Lower lobe of right lung (tissue), 2 donors: ENCODE measurements around the gene GFOD2. TPM values are rescaled to one million over a fixed set of nuclear protein-coding genes. Genes with fewer than 3 reads are reported as not detected.

Source experiments
- ATAC-seq, 2 donors: fragments of 200-7000 bp; cut with Tn5 transposase; one replicate each; pipeline ENCODE4 v1.9.1; 2020 to 2022; ENCODE audit warnings: mild to moderate bottlenecking in 2 of 2, moderate library complexity in 2 of 2
- DNase-seq: peaks from one replicate; pipeline ENCODE4 v3.0.0-alpha.2; 2020
- H3K27ac ChIP-seq: fragments of 200-600 bp; one replicate; pipeline ENCODE4 v1.8.0; 2022
- H3K27me3 ChIP-seq: fragments of 200-600 bp; one replicate; pipeline ENCODE4 v1.8.0; 2022; ENCODE audit warnings: low read depth
- H3K36me3 ChIP-seq: fragments of 200-600 bp; one replicate; pipeline ENCODE4 v1.8.0; 2022; ENCODE audit warnings: mild to moderate bottlenecking
- H3K4me1 ChIP-seq: fragments of 200-600 bp; one replicate; pipeline ENCODE4 v1.8.0; 2022
- H3K4me3 ChIP-seq: fragments of 200-600 bp; one replicate; pipeline ENCODE4 v1.8.0; 2022; ENCODE audit warnings: mild to moderate bottlenecking
- H3K9me3 ChIP-seq: fragments of 200-600 bp; one replicate; pipeline ENCODE4 v1.8.0; 2022
- CTCF ChIP-seq: fragments of 200-600 bp; IDR thresholded peaks from one replicate; pipeline ENCODE4 v1.8.0; 2022; ENCODE audit warnings: antibody characterized with exemption, mild to moderate bottlenecking
- intact Hi-C: fragments of 100-400 bp; cut with DNase I; formaldehyde crosslinking; loops from one replicate; pipeline ENCODE4 v1.11.0; 2022
- total RNA-seq: library from RNA; stranded (reverse); fragmentation: NEBNext Ultra II Directional; extraction: Animal tissue kit (Norgen Biotek cat#: 25700); gene quantifications from one replicate; pipeline ENCODE4 v1.2.1, GENCODE V29; 2021
- donor health status: DM: no; HTN: yes; CAD: no; lungs with severe emphysema.

Gene GFOD2
- total RNA-seq, 1 donor from 2014 or later = 18.9 TPM

- peaks cover 7% of the 10 kb centered on the region for H3K36me3 ChIP-seq
- no peak for TF ChIP-seq CTCF
- H3K27ac ChIP-seq = peak overlapping the region; percentile 8
- intact Hi-C loops = no loop called here
- no peak for ATAC-seq
- no peaks in the 10 kb centered on the region for H3K27me3 ChIP-seq
- DNase-seq = no peak
- H3K4me3 ChIP-seq = no peak overlapping the region
- H3K9me3 ChIP-seq = no peaks in the 10 kb centered on the region
- peaks cover 53% of the 10 kb centered on the region for H3K4me1 ChIP-seq
These were observed 43.1 kb downstream of the GFOD2 start for GRCh38 chr16:67675999-67676398.

- TF ChIP-seq CTCF = no peak
- no peak for ATAC-seq
- Histone ChIP-seq H3K4me3 (no peak overlapping the region), H3K27ac (no peak overlapping the region), H3K4me1 (peaks cover 53% of the 10 kb centered on the region), H3K27me3 (no peaks in the 10 kb centered on the region), H3K9me3 (no peaks in the 10 kb centered on the region), H3K36me3 (peaks cover 7% of the 10 kb centered on the region)
- intact Hi-C loops = no loop called here
- no peak for DNase-seq
These were observed 43.6 kb downstream of the GFOD2 start for GRCh38 chr16:67675579-67675935.

- peak overlapping the region; percentile 73 for H3K27ac ChIP-seq
- H3K36me3 ChIP-seq = peaks cover 3% of the 10 kb centered on the region
- no peak for DNase-seq
- intact Hi-C loops = no loop called here
- no peak overlapping the region for H3K4me3 ChIP-seq
- ATAC-seq = no peak
- no peaks in the 10 kb centered on the region for H3K27me3 ChIP-seq
- no peaks in the 10 kb centered on the region for H3K9me3 ChIP-seq
- peaks cover 53% of the 10 kb centered on the region for H3K4me1 ChIP-seq
- TF ChIP-seq CTCF = no peak
These were observed 44.1 kb downstream of the GFOD2 start for GRCh38 chr16:67674851-67675578.

GRCh38 chr16:67673712-67674580 lies 45.2 kb downstream of the GFOD2 start:
- peak; percentile 81 for DNase-seq
- TF ChIP-seq CTCF = no peak
- peak; percentile 74 to 75 for ATAC-seq
- intact Hi-C loops = no loop called here
- H3K4me1 ChIP-seq = peaks cover 53% of the 10 kb centered on the region
- H3K9me3 ChIP-seq = no peaks in the 10 kb centered on the region
- peak overlapping the region; percentile 73 for H3K27ac ChIP-seq
- H3K4me3 ChIP-seq = no peak overlapping the region
- H3K36me3 ChIP-seq = no peaks in the 10 kb centered on the region
- no peaks in the 10 kb centered on the region for H3K27me3 ChIP-seq

DNA sequence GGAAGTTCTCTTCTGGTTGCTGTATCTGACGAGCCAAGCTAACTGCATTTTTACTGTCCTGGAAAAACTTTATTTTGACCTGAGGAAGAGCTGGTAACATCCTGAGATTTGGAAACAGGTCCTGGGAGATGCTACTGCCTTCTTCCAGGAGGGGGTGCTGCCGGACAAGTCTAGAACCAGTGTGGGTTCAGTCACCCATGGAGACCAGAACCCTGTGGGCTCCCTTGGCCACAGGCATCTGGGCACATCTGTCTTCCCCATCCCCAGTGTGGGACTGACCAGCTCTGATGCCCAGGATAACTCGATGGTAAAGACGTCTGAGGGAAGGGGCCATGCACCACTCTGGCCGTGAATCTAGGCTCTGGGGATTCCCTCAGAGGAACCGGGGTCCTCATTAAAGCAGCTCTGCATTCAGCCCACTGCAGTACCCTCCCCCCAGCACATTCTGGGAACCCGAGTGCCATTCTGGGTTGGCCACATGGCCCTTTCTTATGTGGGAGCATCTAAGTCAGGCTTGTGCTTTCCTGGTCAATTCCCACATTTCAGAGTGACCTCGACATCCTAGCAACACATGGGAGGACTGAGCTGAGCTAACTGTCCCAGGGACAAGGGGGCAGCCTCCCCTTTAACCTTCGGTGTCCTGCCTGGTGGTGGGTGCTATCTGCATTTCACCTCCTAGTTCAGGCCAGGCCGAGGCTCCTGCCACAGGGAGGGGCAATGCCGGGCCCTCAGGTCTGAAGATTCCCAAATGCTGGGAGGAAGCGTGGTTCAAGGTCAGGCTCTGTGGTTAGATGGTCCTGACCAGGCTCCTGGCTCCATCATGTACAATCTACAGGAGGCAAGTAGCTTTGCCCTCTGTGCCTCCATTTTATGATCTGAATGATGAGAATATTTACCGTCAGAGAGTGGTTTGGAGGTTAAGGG lies 46.1 kb downstream of the GFOD2 start:
- peak; percentile 80 for TF ChIP-seq CTCF
- intact Hi-C loops = no loop called here
- Histone ChIP-seq H3K4me1 (peaks cover 59% of the 10 kb centered on the region), H3K4me3 (no peak overlapping the region), H3K9me3 (no peaks in the 10 kb centered on the region), H3K36me3 (no peaks in the 10 kb centered on the region), H3K27ac (peak overlapping the region; percentile 73), H3K27me3 (no peaks in the 10 kb centered on the region)
- ATAC-seq (peak; percentile 76), DNase-seq (peak; percentile 77)
